Common myeloid progenitor, CD34-positive (primary cell): ENCODE results near the gene PARN.

ENCODE experiments used
- CTCF ChIA-PET: fragments of 350-600 bp; sonication (Branson Sonifier 250); formaldehyde crosslinking; loops from one replicate; lab custom pipeline; 2021; ENCODE audit warnings: antibody characterized with exemption; lab: Charles Lee
- POLR2A ChIA-PET: fragments of 350-600 bp; sonication (Branson Sonifier 250); formaldehyde crosslinking; loops from one replicate; lab custom pipeline; 2021; ENCODE audit warnings: antibody characterized with exemption; lab: Charles Lee
- DNase-seq, 3 donors: peaks; one replicate each; pipeline versions ENCODE4 v3.0.0 to v3.0.0-alpha.2; 2013
- H3K27ac ChIP-seq, 2 experiments: 1 replicate in 1 of 2; 2 replicates in 1 of 2; pipeline ENCODE4 v1.7.0; 2013; ENCODE audit warnings: inconsistent platforms in 2 of 2, low read length in 2 of 2, mild to moderate bottlenecking in 2 of 2, low read depth in 1 of 2, moderate library complexity in 1 of 2; ENCODE audit not compliant: severe bottlenecking in 2 of 2, insufficient read depth in 1 of 2, poor library complexity in 1 of 2
- H3K27me3 ChIP-seq, 5 experiments: replicated peaks in 2 of 5; 1 replicate in 3 of 5; 2 replicates in 2 of 5; pipeline versions ENCODE4 v1.6.1 to v1.7.0; 2013; ENCODE audit warnings: low read length in 4 of 5, mild to moderate bottlenecking in 2 of 5, moderate library complexity in 2 of 5, inconsistent platforms in 1 of 5; ENCODE audit not compliant: insufficient read depth in 5 of 5, control insufficient read depth in 4 of 5
- H3K36me3 ChIP-seq, 4 experiments: 1 replicate in 2 of 4; 2 replicates in 2 of 4; pipeline versions ENCODE4 v1.6.1 to v1.7.0; 2013; ENCODE audit warnings: low read length in 3 of 4, control low read depth in 1 of 4, mild to moderate bottlenecking in 1 of 4; ENCODE audit not compliant: control insufficient read depth in 4 of 4, insufficient read depth in 4 of 4
- H3K4me1 ChIP-seq, 4 experiments: 1 replicate in 3 of 4; 2 replicates in 1 of 4; pipeline versions ENCODE4 v1.6.1 to v1.7.1; 2013; ENCODE audit warnings: low read length in 3 of 4, mild to moderate bottlenecking in 3 of 4, control low read depth in 1 of 4, inconsistent platforms in 1 of 4, moderate library complexity in 1 of 4; ENCODE audit not compliant: control insufficient read depth in 4 of 4, insufficient read depth in 4 of 4; ENCODE audit errors: control extremely low read depth in 1 of 4
- H3K4me3 ChIP-seq, 7 experiments: 1 replicate in 4 of 7; 2 replicates in 3 of 7; pipeline versions ENCODE4 v1.5.1 to v1.7.0; 2013; ENCODE audit warnings: mild to moderate bottlenecking in 7 of 7, low read length in 6 of 7, moderate library complexity in 6 of 7, inconsistent platforms in 2 of 7, low read depth in 2 of 7, control low read depth in 1 of 7; ENCODE audit not compliant: insufficient read depth in 4 of 7, control insufficient read depth in 1 of 7; ENCODE audit errors: extremely low read depth in 1 of 7
- H3K9me3 ChIP-seq, 5 experiments: 1 replicate in 4 of 5; 2 replicates in 1 of 5; pipeline versions ENCODE4 v1.6.1 to v1.7.1; 2013; ENCODE audit warnings: low read length in 4 of 5, mild to moderate bottlenecking in 2 of 5, inconsistent platforms in 1 of 5, low read depth in 1 of 5, moderate library complexity in 1 of 5; ENCODE audit not compliant: control insufficient read depth in 4 of 5, insufficient read depth in 2 of 5; ENCODE audit errors: control extremely low read depth in 1 of 5
- WGBS: methylation state at CpG from one replicate; pipeline ENCODE4 v1.1.5; 2013; ENCODE audit not compliant: insufficient coverage; 5-methylcytosine and 5-hydroxymethylcytosine counted together

PARN gene

GRCh38 chr16:14513389-14514107 lies 116.5 kb downstream of the PARN start:
- Histone ChIP-seq H3K4me1 (no peaks in the 10 kb centered on the region), H3K27ac (no peak overlapping the region), H3K9me3 (no peaks in the 10 kb centered on the region), H3K27me3 (no peaks in the 10 kb centered on the region), H3K4me3 (no peak overlapping the region), H3K36me3 (peaks cover 0 to 4% (median 0%) of the 10 kb centered on the region in 4 experiments)
- 98% methylated on average over 9 of the region's 10 CpGs for WGBS
- ChIA-PET CTCF (no interaction called here), POLR2A (no interaction called here)
- DNase-seq: no peak

GRCh38 chr16:14511800-14512135 lies 118.3 kb downstream of the PARN start:
- peaks cover 0 to 4% (median 0%) of the 10 kb centered on the region in 4 experiments for H3K36me3 ChIP-seq
- H3K9me3 ChIP-seq: no peaks in the 10 kb centered on the region
- no peaks in the 10 kb centered on the region for H3K27me3 ChIP-seq
- ChIA-PET POLR2A (no interaction called here), CTCF (interaction anchor here (0.6 to 1.2 kb wide), 4 partner anchors 11 to 29 kb away, joined by 3 to 6 read pairs (median 3); no protein-coding TSS in a partner anchor)
- no peak overlapping the region for H3K4me3 ChIP-seq
- no CpG with 5 or more reads among the region's 1 CpG for WGBS
- no peak for DNase-seq
- H3K4me1 ChIP-seq: no peaks in the 10 kb centered on the region
- no peak overlapping the region for H3K27ac ChIP-seq

DNA sequence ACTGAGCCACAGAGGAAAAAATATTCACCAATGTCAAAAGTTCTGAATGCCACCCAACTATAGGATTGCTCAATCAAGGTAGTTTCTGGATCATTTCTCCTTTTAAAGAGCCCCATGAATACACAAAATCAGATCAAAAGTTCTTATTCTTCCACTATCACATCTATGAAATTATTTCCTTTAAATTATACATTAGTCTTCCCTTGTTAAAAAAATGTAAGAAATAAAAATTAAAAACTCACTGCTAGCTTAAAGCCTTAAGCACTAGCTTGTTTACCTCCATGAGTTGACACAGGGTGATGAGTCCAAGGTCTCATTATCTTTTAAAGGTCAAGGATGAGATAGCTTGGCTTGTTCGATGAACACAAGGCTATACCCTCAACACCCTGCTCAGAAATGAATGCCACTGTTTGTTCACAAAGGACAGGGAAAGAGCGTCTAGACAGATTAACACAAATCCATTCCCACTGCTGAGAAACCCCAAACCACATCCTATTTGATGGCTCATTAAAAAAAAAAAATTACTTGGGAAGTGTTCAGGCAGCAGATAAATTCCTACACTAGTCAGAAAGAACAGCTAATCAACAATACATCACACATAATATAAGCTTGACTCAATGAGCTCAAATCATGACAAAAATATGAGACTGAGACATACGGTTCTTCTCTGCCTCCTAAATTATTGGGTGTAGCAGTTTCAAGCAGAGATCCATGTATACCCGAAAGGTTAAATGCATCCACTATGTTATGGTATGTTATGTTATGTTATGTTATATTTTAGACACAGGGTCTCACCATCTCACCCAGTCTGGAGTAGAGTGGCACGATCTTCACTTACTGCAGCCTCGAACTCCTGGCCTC lies 118.9 kb downstream of the PARN start:
- Histone ChIP-seq H3K27me3 (no peaks in the 10 kb centered on the region), H3K36me3 (peaks cover 0 to 4% (median 0%) of the 10 kb centered on the region in 4 experiments), H3K27ac (no peak overlapping the region), H3K4me3 (no peak overlapping the region), H3K4me1 (no peaks in the 10 kb centered on the region), H3K9me3 (no peaks in the 10 kb centered on the region)
- WGBS: 100% methylated on average over 2 of the region's 6 CpGs
- no peak for DNase-seq
- ChIA-PET POLR2A (no interaction called here), CTCF (interaction anchor here (0.6 to 1.2 kb wide), 4 partner anchors 10 to 30 kb away, joined by 3 to 6 read pairs (median 3); no protein-coding TSS in a partner anchor)

- H3K4me3 ChIP-seq: no peak overlapping the region
- WGBS: no CpG with 5 or more reads among the region's 2 CpGs
- ChIA-PET POLR2A (no interaction called here), CTCF (interaction anchor here (1.6 kb wide), 1 partner anchor 22 kb away, joined by 3 read pairs; no protein-coding TSS in a partner anchor)
- peaks cover 0 to 4% (median 0%) of the 10 kb centered on the region in 4 experiments for H3K36me3 ChIP-seq
- no peaks in the 10 kb centered on the region for H3K4me1 ChIP-seq
- H3K27me3 ChIP-seq: no peaks in the 10 kb centered on the region
- no peak overlapping the region for H3K27ac ChIP-seq
- no peaks in the 10 kb centered on the region for H3K9me3 ChIP-seq
- no peak for DNase-seq
These were observed 119.5 kb downstream of the PARN start for GRCh38 chr16:14510581-14510938.

- Histone ChIP-seq H3K9me3 (no peaks in the 10 kb centered on the region), H3K36me3 (peaks cover 0 to 3% (median 0%) of the 10 kb centered on the region in 4 experiments), H3K27ac (no peak overlapping the region), H3K27me3 (no peaks in the 10 kb centered on the region), H3K4me3 (no peak overlapping the region), H3K4me1 (no peaks in the 10 kb centered on the region)
- WGBS: 100% methylated on average over 2 of the region's 4 CpGs
- DNase-seq: no peak
- CTCF ChIA-PET: interaction anchor here (1.6 kb wide), 1 partner anchor 21 kb away, joined by 3 read pairs; no protein-coding TSS in a partner anchor
- POLR2A ChIA-PET: no interaction called here
These were observed 120.4 kb downstream of the PARN start for GRCh38 chr16:14509675-14510132.

- WGBS: no CpG with 5 or more reads among the region's 4 CpGs
- CTCF ChIA-PET: interaction anchor here (1.6 kb wide), 1 partner anchor 20 kb away, joined by 3 read pairs; no protein-coding TSS in a partner anchor
- POLR2A ChIA-PET: no interaction called here
These were observed 121.0 kb downstream of the PARN start for GRCh38 chr16:14509055-14509454.

More at GRCh38 chr16:14509055-14509454, 121.0 kb downstream of the PARN start:
- H3K4me3 ChIP-seq: no peak overlapping the region
- no peaks in the 10 kb centered on the region for H3K9me3 ChIP-seq
- no peaks in the 10 kb centered on the region for H3K4me1 ChIP-seq
- no peaks in the 10 kb centered on the region for H3K36me3 ChIP-seq
- H3K27ac ChIP-seq: no peak overlapping the region
- DNase-seq: peak in 2 of 3 donors; percentile 13 to 36
- no peaks in the 10 kb centered on the region for H3K27me3 ChIP-seq
